ENCODE results near the gene TMEM237. TPM values are rescaled to one million over a fixed set of nuclear protein-coding genes. Genes with fewer than 3 reads are reported as not detected.
"Not testable (repeated sequence)": the region's sequence is repeated elsewhere in the genome, so short reads cannot be mapped to it uniquely, and the experiment has no call there.

The TMEM237 gene
- total RNA-seq, 1 experiment from 2014 or later: 30.6 TPM

- intact Hi-C loops (cut with micrococcal nuclease; ENCODE audit: unreplicated experiment) (no loop called here), in situ Hi-C loops (cut with HindIII; ENCODE audit: low pct_unique_long_range_greater_than_20kb, low sequenced_read_pairs) (no loop called here)
- BruUV-seq (replicated peaks): no TSS peak
- DNase-seq (ENCODE audit: low read depth, low spot score): no peak
- no peaks in the 10 kb centered on the region for H3K9me3 ChIP-seq (ENCODE audit: control insufficient read depth, insufficient read depth, low read depth, low read length)
- no peak overlapping the region for H3K4me3 ChIP-seq (ENCODE audit: low read depth in 2 of 2, low read length in 2 of 2)
- TF ChIP-seq POLR2AphosphoS5 (IDR thresholded peaks at IDR 0.05; ENCODE audit: low read depth, low read length): no peak
- TF ChIP-seq, protein P1, sequence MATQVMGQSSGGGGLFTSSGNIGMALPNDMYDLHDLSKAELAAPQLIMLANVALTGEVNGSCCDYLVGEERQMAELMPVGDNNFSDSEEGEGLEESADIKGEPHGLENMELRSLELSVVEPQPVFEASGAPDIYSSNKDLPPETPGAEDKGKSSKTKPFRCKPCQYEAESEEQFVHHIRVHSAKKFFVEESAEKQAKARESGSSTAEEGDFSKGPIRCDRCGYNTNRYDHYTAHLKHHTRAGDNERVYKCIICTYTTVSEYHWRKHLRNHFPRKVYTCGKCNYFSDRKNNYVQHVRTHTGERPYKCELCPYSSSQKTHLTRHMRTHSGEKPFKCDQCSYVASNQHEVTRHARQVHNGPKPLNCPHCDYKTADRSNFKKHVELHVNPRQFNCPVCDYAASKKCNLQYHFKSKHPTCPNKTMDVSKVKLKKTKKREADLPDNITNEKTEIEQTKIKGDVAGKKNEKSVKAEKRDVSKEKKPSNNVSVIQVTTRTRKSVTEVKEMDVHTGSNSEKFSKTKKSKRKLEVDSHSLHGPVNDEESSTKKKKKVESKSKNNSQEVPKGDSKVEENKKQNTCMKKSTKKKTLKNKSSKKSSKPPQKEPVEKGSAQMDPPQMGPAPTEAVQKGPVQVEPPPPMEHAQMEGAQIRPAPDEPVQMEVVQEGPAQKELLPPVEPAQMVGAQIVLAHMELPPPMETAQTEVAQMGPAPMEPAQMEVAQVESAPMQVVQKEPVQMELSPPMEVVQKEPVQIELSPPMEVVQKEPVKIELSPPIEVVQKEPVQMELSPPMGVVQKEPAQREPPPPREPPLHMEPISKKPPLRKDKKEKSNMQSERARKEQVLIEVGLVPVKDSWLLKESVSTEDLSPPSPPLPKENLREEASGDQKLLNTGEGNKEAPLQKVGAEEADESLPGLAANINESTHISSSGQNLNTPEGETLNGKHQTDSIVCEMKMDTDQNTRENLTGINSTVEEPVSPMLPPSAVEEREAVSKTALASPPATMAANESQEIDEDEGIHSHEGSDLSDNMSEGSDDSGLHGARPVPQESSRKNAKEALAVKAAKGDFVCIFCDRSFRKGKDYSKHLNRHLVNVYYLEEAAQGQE (IDR thresholded peaks at IDR 0.05; ENCODE audit: insufficient read depth in 1 of 2, low read depth in 2 of 2, low read length in 1 of 2): no peak
- TF ChIP-seq SIN3A (IDR thresholded peaks at IDR 0.05; ENCODE audit: borderline replicate concordance, insufficient read depth, low read depth, low read length): no peak
- no peak for TF ChIP-seq CTCF (IDR thresholded peaks at IDR 0.05)
- TF ChIP-seq TCF7L2 (IDR thresholded peaks at IDR 0.05; ENCODE audit: low read depth, low read length): no peak
- no peak overlapping the region for H3K27ac ChIP-seq (ENCODE audit: low read length)
- no peaks in the 10 kb centered on the region for H3K4me1 ChIP-seq (ENCODE audit: control insufficient read depth, insufficient read depth, low read length)
- no peak for ATAC-seq
- POLR2A ChIA-PET: no interaction called here
- CTCF ChIA-PET: no interaction called here
- H3K27me3 ChIP-seq (ENCODE audit: control insufficient read depth, insufficient read depth, low read length): no peaks in the 10 kb centered on the region
- no peaks in the 10 kb centered on the region for H3K36me3 ChIP-seq (ENCODE audit: control insufficient read depth, insufficient read depth, low read length)
These were observed 31.0 kb upstream of the TMEM237 start for GRCh38 chr2:201674298-201674697.

DNA sequence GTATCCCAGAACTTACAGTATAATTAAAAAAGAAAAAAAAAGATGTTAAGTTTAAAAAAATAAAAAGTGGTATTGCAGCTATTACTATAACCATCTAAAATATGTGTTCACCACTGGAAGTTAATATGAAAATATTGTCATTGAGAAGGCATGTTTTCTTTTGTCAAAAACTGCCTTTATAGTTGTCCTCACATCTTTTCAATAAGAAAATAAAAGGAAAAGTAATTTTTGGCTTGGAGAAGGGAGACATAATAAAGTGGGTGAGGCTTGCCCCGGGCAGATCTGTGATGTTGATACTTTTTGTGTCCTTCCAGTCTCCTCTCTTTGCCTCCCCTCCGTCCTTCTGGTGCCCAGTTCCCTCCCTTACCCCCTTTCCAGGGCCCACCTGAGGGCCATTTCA is 30.2 kb upstream of the TMEM237 start:
- DNase-seq (ENCODE audit: low read depth, low spot score): no peak
- TF ChIP-seq SIN3A (IDR thresholded peaks at IDR 0.05; ENCODE audit: borderline replicate concordance, insufficient read depth, low read depth, low read length) (no peak), CTCF (IDR thresholded peaks at IDR 0.05) (no peak), TCF7L2 (IDR thresholded peaks at IDR 0.05; ENCODE audit: low read depth, low read length) (no peak), POLR2AphosphoS5 (IDR thresholded peaks at IDR 0.05; ENCODE audit: low read depth, low read length) (no peak)
- TF ChIP-seq, protein P1 (IDR thresholded peaks at IDR 0.05; ENCODE audit: insufficient read depth in 1 of 2, low read depth in 2 of 2, low read length in 1 of 2): no peak
- Histone ChIP-seq H3K4me3 (ENCODE audit: low read depth in 2 of 2, low read length in 2 of 2) (no peak overlapping the region), H3K9me3 (ENCODE audit: control insufficient read depth, insufficient read depth, low read depth, low read length) (no peaks in the 10 kb centered on the region), H3K27me3 (ENCODE audit: control insufficient read depth, insufficient read depth, low read length) (no peaks in the 10 kb centered on the region), H3K27ac (ENCODE audit: low read length) (no peak overlapping the region), H3K36me3 (ENCODE audit: control insufficient read depth, insufficient read depth, low read length) (no peaks in the 10 kb centered on the region), H3K4me1 (ENCODE audit: control insufficient read depth, insufficient read depth, low read length) (no peaks in the 10 kb centered on the region)
- ChIA-PET CTCF (no interaction called here), POLR2A (no interaction called here)
- ATAC-seq: no peak
- intact Hi-C loops (cut with micrococcal nuclease; ENCODE audit: unreplicated experiment) (no loop called here), in situ Hi-C loops (cut with HindIII; ENCODE audit: low pct_unique_long_range_greater_than_20kb, low sequenced_read_pairs) (no loop called here)
- no TSS peak for BruUV-seq (replicated peaks)

DNA sequence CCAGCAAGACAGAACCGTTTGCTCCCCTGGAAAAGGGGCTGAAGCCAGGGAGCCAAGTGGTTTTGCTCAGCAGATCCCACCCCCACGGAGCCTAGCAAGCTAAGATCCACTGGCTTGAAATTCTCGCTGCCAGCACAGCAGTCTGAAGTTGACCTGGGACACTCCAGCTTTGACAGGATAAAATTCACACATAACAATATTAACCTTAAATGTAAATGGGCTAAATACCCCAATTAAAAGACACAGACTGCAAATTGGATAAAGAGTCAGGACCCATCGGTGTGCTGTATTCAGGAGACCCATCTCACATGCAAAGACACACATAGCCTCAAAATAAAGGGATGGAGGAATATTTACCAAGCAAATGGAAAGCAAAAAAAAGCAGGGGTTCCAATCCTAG is 27.9 kb upstream of the TMEM237 start:
- H3K9me3 ChIP-seq (ENCODE audit: control insufficient read depth, insufficient read depth, low read depth, low read length); in situ Hi-C loops (cut with HindIII; ENCODE audit: low pct_unique_long_range_greater_than_20kb, low sequenced_read_pairs); ATAC-seq; H3K4me1 ChIP-seq (ENCODE audit: control insufficient read depth, insufficient read depth, low read length); DNase-seq (ENCODE audit: low read depth, low spot score); H3K27me3 ChIP-seq (ENCODE audit: control insufficient read depth, insufficient read depth, low read length); POLR2A ChIA-PET; intact Hi-C loops (cut with micrococcal nuclease; ENCODE audit: unreplicated experiment); H3K4me3 ChIP-seq (ENCODE audit: low read depth in 2 of 2, low read length in 2 of 2); H3K36me3 ChIP-seq (ENCODE audit: control insufficient read depth, insufficient read depth, low read length); CTCF ChIA-PET; H3K27ac ChIP-seq (ENCODE audit: low read length); BruUV-seq (replicated peaks): not testable (repeated sequence)

Measured in Panc1 (cell line).